GM21529 (cell line): Measurements from ENCODE around the gene MLLT11.
A peak's percentile ranks its signal among the peaks of the same experiment; 100 is the strongest.
"Not testable (repeated sequence)": the region's sequence is repeated elsewhere in the genome, so short reads cannot be mapped to it uniquely, and the experiment has no call there.

Experiments used
- ATAC-seq: cut with Tn5 transposase; IDR thresholded peaks from one replicate; pipeline ENCODE4 v1.9.1; 2021; ENCODE audit not compliant: unreplicated experiment

The MLLT11 gene

GRCh38 chr1:151055581-151055980 is 4.6 kb upstream of the MLLT11 start:
- no peak for ATAC-seq

GRCh38 chr1:151056149-151056548 is 4.0 kb upstream of the MLLT11 start:
- no peak for ATAC-seq

- no peak for ATAC-seq
These were observed 1.5 kb upstream of the MLLT11 start for GRCh38 chr1:151058692-151059091.

GRCh38 chr1:151059109-151060006 is 839 bp upstream of the MLLT11 start, which contains the start of gene CDC42SE1:
TSS of gene CDC42SE1 (minus strand) at chr1:151059622. CDS start at chr1:151055730, 3,892 bp downstream.
- peak; percentile 85 for ATAC-seq

- no peak for ATAC-seq
These were observed 642 bp downstream of the MLLT11 start for GRCh38 chr1:151060657-151061421.

- ATAC-seq, result no peak
These were observed 1.5 kb downstream of the MLLT11 start for GRCh38 chr1:151061704-151062103.

GRCh38 chr1:151062741-151063371 is 2.7 kb downstream of the MLLT11 start:
- no peak for ATAC-seq

GRCh38 chr1:151065089-151065645 is 5.0 kb downstream of the MLLT11 start:
- ATAC-seq, result no peak

GRCh38 chr1:151067185-151067584 is 7.0 kb downstream of the MLLT11 start:
- no peak for ATAC-seq

- ATAC-seq, result no peak
These were observed 8.9 kb downstream of the MLLT11 start for GRCh38 chr1:151069103-151069486.

GRCh38 chr1:151070474-151071276 is 10.5 kb downstream of the MLLT11 start, which contains the start of gene GABPB2:
TSS of gene GABPB2 (plus strand) at chr1:151070761. CDS start at chr1:151088190, 17,429 bp downstream.
- peak; percentile 84 for ATAC-seq

GRCh38 chr1:151072224-151072623 is 12.0 kb downstream of the MLLT11 start:
- ATAC-seq, result no peak

- no peak for ATAC-seq
These were observed 25.9 kb downstream of the MLLT11 start for GRCh38 chr1:151085953-151086559.

- not testable (repeated sequence) for ATAC-seq
These were observed 37.2 kb downstream of the MLLT11 start for GRCh38 chr1:151097426-151097825.

GRCh38 chr1:151098126-151098525 is 37.9 kb downstream of the MLLT11 start:
- no peak for ATAC-seq

- ATAC-seq, result no peak
These were observed 44.4 kb downstream of the MLLT11 start for GRCh38 chr1:151104630-151105029.

GRCh38 chr1:151106894-151107293 is 46.7 kb downstream of the MLLT11 start:
- no peak for ATAC-seq

- no peak for ATAC-seq
These were observed 48.1 kb downstream of the MLLT11 start for GRCh38 chr1:151108331-151108730.

- no peak for ATAC-seq
These were observed 53.7 kb downstream of the MLLT11 start for GRCh38 chr1:151113877-151114276.
